ENCODE data around the gene RPL26.
"Not testable (repeated sequence)": the region's sequence is repeated elsewhere in the genome, so short reads cannot be mapped to it uniquely, and the experiment has no call there.

The RPL26 gene

DNA sequence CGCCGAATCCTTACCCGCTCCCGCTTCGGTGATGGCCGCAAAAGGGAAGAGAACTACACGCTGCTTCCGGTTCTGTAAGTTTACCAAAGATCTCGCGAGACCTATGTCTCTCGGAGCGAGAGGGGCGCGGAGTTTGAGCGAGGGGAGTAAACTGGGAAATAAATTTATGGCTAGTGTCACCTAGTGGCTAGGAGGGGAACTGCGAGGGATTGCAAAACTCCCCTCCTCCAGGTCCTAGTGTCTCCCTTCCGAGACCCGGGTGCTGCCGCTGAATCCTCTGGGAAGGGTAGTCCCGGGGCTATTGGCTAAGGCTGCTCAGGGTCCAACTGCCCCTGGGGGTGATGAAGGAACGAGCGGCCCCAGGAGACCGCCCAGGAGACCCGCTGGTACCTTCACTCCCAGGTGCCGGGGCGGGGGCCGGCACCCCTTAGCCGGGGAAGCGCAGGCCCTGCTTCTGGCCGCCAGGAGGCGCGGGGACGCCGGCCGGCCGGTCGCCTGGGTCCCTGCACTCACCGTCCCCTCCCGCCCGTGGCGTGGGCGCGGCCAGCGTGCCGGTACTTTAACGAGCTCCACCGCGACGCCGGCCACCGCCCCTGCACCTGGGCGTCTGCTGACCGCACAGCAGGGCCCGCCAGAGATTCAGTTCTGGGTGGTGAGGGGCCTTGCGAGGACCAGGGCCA lies at the start of gene RPL26:
Gene RPL26, minus strand, starts transcription at position 51 of the 680 bp plus-strand sequence. CDS start 883 bp downstream, outside the sequence.
- DNase-seq = peak; percentile 97

DNA sequence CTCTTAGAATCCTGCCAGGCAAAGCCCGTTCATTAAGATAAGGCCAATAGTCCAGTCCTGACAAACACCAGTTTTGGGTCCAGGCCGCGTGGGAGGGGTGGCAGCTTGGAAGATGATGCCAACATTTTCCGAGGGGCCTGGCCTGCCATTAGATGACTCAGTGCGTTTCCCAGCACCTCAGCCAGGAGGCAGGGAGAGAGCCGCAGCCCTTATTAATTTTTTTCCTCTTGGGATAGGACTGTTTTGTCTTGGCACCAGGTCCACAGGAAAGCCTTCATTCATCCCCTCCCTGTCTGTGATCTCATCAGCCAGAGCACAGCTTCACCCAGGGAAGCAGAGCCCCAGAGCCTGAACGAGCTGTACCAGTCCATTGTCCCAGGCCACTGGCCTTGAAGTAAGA lies 48.0 kb upstream of the RPL26 start:
- DNase-seq = no peak

DNA sequence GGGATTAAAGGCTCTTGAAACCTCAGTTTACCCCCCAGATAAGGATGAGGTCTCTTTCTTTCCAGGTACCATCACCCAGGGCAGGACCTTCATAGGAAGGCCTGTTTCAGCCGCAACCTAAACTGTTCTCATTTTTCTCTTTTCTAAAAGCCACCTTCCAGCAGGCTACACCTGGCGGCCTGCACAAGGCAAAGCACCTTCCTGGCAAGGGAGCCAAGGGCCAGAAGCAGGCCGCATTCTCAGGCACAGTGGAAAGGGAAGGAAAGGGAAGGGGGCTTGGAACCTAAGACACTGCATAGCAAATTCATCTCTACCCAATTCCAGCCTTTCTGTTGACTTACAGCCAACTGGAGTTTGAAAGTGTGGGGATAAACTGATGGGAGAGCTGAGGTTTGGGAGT lies 43.8 kb upstream of the RPL26 start:
- DNase-seq = no peak

DNA sequence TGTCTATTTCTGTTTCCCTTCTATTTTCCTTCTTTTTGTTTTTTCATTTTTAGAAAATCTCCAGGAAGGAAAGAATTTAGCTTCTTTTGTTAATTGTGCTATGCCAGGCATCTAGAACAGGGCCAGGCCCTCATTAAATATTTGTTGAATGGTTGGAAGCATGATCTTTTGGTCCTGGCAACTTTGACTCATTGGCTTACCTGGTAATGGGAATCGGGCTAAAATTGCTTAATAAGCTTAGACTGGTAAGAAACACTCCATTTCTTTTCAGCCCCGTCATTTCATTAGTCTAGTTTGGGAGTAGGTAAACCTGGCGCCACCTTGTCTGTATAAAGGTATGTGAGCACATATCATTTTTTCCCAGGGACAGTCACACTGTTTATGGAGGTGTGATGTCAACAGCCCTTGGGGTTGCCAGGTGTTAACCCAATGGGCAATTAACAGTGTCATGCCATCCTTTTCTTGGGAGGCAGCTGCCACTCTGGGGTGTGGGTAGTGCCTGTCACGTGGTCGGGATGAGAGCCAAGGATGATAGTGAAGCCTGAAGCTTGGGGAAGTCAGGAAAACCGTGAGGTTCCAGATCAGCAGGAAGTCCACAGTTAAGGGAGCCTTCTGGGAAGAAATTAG lies 43.2 kb upstream of the RPL26 start:
- DNase-seq = no peak

DNA sequence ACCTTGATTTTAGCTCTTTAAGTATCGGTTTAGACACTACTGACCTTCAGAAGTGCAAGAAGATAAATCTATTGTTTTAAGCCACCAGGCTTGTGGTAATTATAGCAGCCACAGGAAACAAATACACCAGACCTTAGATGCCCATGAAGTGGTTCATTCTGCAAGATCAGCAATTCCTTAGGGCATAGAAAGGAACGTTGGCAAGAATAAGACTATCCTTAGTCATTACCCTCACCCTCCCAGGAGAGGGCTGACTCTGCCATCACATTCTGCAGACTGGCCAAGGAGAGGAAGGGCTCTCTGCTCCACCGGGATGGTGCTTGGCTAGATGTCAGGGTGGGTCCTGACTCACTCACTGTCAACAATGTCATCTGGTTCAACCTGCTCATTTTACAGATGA lies 38.6 kb upstream of the RPL26 start:
- DNase-seq = no peak

DNA sequence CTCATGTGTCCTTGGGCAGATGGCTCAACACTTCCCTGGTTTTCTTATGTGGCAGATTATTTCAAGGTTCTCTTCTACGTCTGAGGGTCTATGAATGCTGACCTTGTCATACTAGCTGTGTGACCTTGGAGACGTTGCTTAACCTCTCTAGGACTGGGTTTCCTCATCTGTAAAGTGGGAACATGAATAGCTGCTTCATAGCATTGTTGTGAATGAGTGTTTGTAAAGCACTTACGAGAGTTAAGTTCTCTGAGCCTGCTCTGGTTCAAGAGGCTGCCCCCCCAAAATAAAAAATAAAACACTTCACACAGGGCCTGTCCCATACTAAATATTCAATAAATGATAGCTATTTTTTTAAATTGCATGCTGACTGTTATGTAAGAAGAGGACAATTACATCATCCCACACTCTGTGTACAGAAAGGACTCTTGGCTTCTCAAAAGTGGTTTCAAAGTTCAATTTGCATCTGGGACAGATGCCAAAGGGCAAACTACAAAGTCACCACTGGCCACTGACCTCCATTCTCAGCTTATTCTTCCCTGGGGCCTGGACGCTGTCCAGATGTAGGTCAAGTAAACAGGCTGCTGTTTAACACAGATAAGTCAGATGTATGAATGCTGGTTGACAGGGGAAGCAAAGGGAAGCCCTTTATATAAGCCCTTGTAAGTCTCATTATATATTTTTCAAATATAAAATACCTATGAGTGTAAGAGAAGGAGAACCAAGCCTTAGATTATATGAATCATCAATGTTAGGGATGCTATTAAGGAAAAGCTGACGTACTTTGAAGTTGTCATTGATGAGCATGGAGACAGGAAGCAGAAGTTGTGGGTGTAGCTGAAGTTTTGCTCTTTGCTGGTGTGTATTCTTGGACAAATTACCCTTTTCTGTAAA lies 37.3 kb upstream of the RPL26 start:
- DNase-seq = peak; percentile 50

DNA sequence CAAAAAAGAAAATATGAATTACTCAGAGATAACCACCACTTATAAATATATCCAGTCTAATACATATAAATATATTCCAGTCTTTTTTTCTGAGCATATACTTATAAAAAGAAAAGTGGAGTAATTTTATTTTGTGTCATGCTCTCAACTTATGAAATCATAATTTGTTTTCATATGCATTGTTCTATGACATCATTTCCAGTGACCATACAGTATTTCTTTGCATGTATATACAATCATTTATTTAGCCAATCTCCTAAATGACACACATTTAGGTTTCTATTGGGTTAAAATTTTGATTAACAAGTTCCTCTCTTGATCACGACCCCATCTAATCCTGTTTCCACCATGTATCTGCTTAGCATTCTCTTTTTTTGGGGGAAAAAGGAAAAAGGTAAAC lies 36.3 kb upstream of the RPL26 start:
- DNase-seq = no peak

DNA sequence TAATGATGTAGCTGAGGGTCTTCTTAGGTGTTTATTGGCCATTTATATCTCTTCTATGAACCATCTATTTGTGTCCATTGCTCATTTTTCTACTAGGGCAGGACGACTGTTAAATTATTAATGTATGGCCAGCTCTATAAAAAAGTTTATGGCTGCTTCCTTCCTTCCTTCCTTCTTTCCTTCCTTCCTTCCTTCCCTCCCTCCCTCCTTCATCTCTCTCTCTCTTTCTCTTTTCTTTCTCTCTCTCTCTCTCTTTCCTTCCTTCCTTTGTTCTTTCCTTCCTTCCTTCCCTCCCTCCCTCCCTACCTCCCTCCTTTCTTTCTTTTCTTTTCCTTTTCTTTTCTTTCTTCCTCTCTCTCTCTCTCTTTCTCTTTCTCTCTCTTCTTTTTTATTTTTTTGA lies 35.5 kb upstream of the RPL26 start:
- no peak for DNase-seq

DNA sequence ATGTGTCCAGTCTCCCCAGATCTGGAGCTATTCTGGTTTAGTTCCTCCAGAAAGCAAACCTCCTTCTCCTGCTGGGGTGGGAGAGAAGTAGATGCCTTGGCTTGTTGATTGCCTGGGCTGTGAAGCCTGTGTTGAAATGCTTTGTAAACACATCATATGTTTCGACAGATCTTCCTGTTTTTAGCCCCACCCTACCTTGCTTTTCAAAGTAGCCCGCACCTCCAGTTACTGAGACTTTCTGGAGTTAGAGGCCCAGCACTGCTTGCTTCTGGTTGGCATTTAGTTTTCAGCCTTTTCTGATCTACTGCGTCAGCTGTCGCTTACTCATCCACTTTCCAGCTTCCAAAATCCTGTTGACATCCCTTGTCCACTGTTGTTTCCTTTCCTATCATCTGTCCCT lies 34.8 kb upstream of the RPL26 start:
- no peak for DNase-seq

DNA sequence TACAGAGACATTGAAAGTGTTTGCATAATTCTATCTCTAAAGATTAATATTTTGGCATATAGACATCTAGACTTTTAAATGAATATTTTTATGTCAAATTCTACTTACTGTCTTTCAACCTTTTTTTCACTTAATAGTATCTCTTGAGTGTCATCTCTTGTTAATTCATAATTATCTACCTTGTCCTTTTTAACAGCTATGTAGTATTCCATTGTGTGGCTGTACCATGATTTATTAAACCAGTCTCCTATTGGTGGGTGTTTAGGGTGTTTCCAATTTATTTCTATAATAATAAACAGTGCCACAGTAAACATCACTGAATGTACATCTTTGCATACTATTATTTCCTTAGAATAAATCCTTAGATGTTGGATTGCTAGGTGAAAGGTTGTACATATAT lies 30.9 kb upstream of the RPL26 start:
- no peak for DNase-seq

DNA sequence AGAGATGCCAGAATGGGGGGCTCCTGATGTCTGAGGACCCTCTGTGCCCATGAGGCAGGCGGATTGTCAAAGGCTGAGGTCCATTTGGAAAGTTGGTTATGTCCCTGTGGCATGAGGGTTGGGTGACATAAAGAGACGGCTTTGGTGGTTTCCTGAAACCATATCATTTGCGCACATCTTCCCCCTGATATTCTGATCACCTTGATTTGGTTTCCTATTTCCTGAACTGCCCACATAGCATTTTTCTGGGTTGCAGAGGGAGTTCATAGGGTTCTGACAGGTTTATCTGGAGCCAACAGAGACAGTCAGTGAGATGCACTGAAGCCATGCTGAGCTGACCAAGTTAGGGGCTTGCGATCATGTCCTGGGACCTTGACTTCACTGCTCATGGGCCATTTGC lies 30.3 kb upstream of the RPL26 start:
- DNase-seq = no peak

DNA sequence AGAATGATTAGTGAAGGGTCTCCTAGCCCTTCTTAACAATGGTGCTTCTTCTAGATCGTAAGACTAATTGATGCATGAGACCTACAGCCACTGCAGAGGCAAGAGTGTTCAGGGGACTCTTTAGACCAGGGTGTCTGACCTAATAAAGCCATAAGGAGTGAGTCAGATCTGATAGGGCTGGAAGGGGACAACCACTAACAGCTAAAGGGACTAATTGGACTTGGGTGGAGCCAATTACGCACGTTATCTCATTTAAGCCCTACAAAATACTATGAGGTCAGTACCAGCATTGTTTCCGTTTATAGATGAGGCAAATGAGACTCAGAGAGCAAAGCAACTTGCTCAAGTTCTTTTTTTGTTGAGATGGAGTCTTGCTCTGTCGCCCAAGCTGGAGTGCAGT lies 29.1 kb upstream of the RPL26 start:
- no peak for DNase-seq

DNA sequence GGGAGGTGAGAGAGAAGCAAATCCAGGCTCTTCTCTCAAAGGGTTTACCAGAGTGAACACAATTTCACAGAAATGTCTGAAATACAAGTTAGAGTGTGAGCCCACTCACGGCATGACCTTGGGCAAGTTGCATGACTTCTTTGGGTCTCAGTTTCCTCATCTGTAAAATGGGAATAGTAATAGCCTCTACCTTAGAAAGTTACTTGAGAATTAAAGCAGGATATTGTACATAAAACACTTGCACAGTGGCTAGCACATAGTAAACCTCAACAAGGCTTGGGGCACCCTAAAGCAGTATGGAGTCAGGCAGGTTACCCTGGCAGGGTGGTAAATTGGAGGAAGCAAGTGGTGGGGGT lies 27.9 kb upstream of the RPL26 start:
- DNase-seq = no peak

DNA sequence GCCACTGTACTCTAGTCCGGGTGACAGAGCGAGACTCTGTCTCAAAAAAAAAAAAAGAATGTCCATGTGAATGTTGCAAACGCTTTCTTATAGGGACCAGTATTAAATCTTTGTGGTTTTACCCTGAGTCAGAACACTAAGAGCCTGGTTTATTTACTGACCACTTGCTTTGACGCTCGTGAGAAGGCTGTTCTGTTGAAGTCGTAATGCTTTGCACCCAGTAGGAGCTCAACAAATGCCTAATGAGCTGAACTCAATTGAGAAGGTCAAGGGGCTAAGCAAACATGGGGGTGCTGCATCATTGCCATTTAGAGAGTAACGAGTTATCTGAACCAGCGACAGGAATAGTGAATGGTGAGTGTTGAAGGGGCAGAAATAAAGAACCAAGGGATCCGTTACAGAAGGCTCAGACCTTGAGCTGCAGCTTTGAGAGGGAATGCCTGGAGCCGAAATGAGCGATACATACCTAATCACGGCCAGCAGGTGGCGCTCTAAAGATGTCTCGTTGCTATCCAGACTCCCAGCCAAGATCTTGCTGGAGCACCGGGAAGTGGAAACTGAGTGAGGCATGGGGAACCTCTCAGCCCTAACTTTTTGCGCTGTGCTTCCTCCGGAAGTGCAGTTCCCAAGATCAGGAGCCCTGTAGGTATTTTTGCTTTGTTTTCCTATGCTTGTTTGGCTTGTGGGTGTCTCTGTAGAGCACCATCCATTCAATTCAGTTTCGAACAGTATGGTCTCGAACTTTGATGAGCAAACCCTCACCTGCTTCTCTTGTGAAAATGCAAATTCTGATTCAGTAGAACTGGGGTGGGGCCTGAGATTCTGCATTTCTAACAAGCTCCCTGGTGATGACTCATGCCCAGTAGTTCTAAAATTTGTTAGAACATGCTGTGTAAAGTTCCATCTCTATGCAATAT lies 27.2 kb upstream of the RPL26 start:
- DNase-seq = peak; percentile 92

DNA sequence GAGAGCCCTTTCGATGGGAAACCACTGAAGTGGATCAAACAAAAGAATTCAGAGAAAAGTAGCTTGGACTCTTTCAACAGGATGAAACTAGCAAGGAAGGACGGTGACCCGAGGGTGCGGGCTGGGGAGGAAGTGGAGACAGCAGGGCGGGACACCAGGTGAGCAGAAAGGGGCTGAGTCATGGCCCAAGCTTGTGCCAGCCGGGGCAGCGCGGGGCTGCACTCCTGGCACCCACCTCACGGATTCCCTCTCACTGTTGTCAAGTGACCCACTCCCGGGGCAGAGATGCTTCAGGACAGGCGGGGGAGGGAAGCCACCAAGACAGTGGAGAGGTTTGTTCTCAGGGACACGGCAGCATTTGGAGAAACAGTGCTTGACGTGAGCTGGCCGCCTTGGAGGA lies 25.4 kb upstream of the RPL26 start:
- DNase-seq = no peak

DNA sequence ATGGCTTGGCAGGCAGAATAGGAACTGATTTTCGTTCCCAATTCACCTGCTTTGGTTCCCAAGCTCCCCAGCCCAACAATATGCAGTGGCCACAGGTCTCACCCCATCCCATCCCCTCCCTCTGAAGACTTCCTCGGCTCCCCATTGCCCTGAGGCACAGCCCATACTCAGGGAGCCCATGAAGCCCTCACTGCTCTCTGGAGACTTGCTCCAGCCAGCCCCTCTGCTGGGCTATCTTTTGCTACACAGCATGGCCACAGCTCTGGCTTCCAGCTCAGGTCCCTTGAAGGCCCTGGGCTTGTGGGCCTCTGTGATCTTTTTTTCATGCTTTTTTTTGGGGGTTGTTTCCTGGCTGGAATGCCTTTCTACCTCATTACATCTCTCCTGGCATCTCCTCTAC lies 23.2 kb upstream of the RPL26 start:
- DNase-seq = no peak

DNA sequence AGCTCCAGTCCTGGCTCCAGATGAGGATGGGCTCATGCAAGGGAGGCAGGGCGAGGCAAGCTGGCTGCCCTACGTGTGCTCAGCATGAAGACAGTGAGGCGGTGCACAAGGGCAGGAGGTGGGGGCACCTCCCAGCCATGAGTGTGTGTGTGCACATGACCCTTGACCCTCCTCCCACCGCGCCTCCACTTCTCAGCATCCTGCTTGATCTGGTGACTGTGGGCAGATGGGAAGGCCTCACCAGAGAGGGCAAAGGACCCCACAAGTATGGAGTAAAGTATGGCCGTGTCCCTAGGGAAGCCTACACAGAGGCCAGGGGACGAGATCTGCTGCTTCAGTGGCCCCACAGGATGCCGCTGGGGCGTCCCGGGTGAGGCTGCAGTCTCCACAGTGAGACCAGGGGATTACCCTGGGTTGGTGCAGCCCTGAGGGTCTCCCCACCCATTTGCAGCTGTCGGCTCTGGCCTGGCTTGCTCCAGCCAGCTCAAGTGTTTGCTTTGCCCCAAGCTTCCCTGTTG lies 22.6 kb upstream of the RPL26 start:
- DNase-seq = no peak

DNA sequence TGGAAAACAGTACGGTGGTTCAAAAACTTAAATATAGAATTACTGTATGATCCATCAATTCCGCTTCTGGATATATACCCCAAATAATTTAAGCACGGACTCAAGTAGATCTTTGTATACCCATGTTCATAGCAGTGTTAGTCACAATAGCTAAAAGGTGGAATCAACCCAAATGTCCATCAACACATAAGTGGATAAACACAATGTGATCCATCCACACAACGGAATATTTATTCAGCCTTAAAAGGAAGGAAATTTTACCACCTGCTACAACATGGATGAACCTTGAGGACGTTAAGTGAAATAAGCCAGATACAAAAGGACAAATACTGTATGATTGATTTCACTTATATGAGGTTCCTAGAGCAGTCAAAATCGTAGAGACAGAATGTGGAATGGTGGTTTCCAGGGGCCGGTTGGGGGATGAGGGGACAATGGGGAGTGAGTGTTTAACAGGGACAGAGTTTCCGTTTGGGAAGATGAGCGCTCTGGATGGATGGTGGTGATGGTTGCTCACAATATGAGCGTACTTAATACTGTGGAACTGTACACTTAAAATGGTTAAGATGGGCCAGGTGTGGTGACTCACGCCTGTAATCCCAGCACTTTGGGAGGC lies 20.0 kb upstream of the RPL26 start:
- no peak for DNase-seq

DNA sequence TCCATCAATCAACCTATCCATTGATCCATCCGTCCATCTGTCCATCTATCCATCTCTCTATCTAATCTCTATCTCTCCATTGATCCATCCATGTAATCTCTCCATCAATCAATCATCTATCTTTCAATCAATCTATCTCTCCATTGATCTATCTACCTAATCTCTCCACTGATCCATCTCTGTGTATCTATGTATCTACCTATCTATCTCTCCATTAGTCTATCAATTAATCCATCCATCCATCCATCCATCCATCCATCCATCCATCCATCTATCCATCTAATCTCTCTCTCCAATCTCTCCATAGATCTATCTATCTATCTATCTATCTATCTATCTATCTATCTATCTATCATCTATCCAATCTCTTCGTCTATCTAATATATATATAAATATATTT lies 18.1 kb upstream of the RPL26 start:
- DNase-seq = no peak

DNA sequence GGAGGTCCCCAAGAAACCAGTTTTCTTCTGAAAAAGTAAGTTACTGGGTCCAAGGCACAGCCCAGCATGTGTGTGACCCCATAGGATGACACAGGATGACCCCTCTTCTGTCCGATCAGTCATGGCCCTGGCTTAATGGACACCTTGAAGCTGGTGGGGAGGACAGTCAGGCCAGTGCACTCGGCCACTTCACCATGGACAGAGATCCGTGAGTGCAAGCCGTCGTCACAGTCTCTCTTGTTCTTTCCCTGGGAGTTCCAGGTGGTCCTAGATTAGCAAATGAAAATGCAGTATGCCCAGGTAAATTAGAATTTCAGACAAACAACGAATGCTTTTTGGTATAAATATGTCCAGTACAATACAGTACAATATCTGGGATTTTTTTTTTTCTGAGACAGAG lies 16.0 kb upstream of the RPL26 start:
- DNase-seq = no peak

DNA sequence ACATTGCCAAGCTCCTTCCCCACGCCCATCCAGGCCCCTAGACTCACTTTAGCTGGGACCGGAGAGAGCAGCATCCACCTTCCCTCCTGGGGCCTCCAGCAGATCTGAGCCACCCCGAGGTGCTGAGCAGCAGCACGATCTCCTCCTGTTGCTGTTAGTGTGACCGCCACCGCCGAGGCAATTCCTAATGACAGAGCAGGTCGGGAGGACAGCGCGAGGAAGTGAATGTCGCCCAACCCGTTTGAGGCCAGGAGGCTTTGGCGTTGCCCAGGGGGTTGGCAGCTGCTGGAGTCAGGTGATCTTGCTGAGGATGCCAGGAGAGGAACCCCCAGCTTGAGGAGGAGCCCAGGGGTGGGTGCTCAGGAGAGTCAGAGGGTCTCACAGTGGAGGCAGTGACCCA lies 14.6 kb upstream of the RPL26 start, which contains the start of gene RNF222:
Gene RNF222, minus strand, starts transcription at position 192 of the 400 bp plus-strand sequence. CDS start 4,366 bp downstream, outside the sequence.
- no peak for DNase-seq

DNA sequence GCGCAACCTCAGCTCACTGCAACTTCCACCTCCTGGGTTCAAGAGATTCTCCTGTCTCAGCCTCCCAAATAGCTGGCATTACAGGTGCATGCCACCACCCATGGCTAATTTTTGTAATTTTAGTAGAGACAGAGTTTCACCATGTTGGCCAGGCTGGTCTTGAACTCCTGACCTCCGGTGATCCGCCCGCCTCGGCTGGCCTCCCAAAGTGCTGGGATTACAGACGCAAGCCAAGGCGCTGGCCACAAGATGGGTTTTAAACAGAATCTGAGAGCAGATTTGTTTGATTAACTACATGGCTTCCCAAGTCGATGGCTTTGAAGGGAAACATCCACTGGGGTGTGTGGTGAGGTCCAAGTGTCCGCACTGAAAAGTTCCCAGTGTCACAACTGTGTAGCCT lies 11.5 kb upstream of the RPL26 start:
- not testable (repeated sequence) for DNase-seq

All from right hindlimb (tissue), 1 donor.